Liver (tissue), 9 donors: Measurements from ENCODE around the gene PCDH1. TPM values are rescaled to one million over a fixed set of nuclear protein-coding genes. Genes with fewer than 3 reads are reported as not detected.

Experiments
- DNase-seq: peaks from one replicate; pipeline ENCODE4 v3.0.0-alpha.2; 2017; ENCODE audit warnings: low spot score
- H3K27ac ChIP-seq, 2 donors: one replicate each; pipeline ENCODE4 v1.7.0; 2013; ENCODE audit warnings: inconsistent platforms in 2 of 2, low read length in 2 of 2, control low read depth in 1 of 2, low read depth in 1 of 2, mild to moderate bottlenecking in 1 of 2
- H3K27me3 ChIP-seq, 4 donors: one replicate each; pipeline versions ENCODE4 v1.6.1 to v1.7.0; 2013; ENCODE audit warnings: low read length in 3 of 4, inconsistent platforms in 1 of 4, mild to moderate bottlenecking in 1 of 4, moderate library complexity in 1 of 4; ENCODE audit not compliant: control insufficient read depth in 4 of 4, insufficient read depth in 4 of 4
- H3K36me3 ChIP-seq, 4 donors: one replicate each; pipeline versions ENCODE4 v1.6.1 to v1.7.0; 2013; ENCODE audit warnings: low read length in 3 of 4, mild to moderate bottlenecking in 3 of 4, low read depth in 1 of 4, moderate library complexity in 1 of 4; ENCODE audit not compliant: control insufficient read depth in 4 of 4, insufficient read depth in 3 of 4
- H3K4me1 ChIP-seq, 4 donors: one replicate each; pipeline versions ENCODE4 v1.6.1 to v1.7.0; 2013; ENCODE audit warnings: low read length in 3 of 4, mild to moderate bottlenecking in 3 of 4, moderate library complexity in 1 of 4; ENCODE audit not compliant: control insufficient read depth in 4 of 4, insufficient read depth in 4 of 4
- H3K4me3 ChIP-seq, 3 donors: one replicate each; pipeline versions ENCODE4 v1.6.1 to v1.7.0; 2013; ENCODE audit warnings: low read length in 3 of 3, control low read depth in 1 of 3, low read depth in 1 of 3, mild to moderate bottlenecking in 1 of 3
- H3K9ac ChIP-seq, 2 donors: one replicate each; pipeline ENCODE4 v1.7.0; 2013; ENCODE audit warnings: low read length in 2 of 2, mild to moderate bottlenecking in 2 of 2, moderate library complexity in 2 of 2, control low read depth in 1 of 2, low read depth in 1 of 2
- H3K9me3 ChIP-seq, 4 donors: one replicate each; pipeline versions ENCODE4 v1.6.1 to v1.7.0; 2013; ENCODE audit warnings: low read length in 3 of 4; ENCODE audit not compliant: control insufficient read depth in 4 of 4
- ATF3 ChIP-seq: IDR thresholded peaks from 2 replicates; pipeline ENCODE4 v1.6.1; 2016; ENCODE audit warnings: antibody characterized with exemption
- CTCF ChIP-seq: fragments of 150-350 bp; IDR thresholded peaks from 2 replicates; pipeline ENCODE4 v1.5.1; 2017; ENCODE audit warnings: improper control_type of control experiment, low read depth, low read length; ENCODE audit not compliant: missing input control
- EGR1 ChIP-seq, 2 donors: IDR thresholded peaks; 2 replicates each; pipeline ENCODE4 v1.6.1; 2016 to 2018; ENCODE audit warnings: antibody characterized with exemption in 2 of 2, low read depth in 2 of 2
- FOXA1 ChIP-seq: IDR thresholded peaks from 2 replicates; pipeline ENCODE4 v1.6.1; 2016; ENCODE audit warnings: antibody characterized with exemption
- FOXA2 ChIP-seq: IDR thresholded peaks from 2 replicates; pipeline ENCODE4 v1.6.1; 2016; ENCODE audit warnings: antibody characterized with exemption
- GABPA ChIP-seq, 2 donors: IDR thresholded peaks in 1 of 2; conservative IDR thresholded peaks in 1 of 2; 2 replicates each; pipeline ENCODE4 v1.6.1; 2016; ENCODE audit warnings: antibody characterized with exemption in 2 of 2, mild to moderate bottlenecking in 1 of 2, moderate library complexity in 1 of 2
- HNF4A ChIP-seq, 2 donors: conservative IDR thresholded peaks; 2 replicates each; pipeline ENCODE4 v1.6.1; 2016; ENCODE audit warnings: antibody characterized with exemption in 2 of 2, mild to moderate bottlenecking in 2 of 2
- HNF4G ChIP-seq: IDR thresholded peaks from 2 replicates; pipeline ENCODE4 v1.6.1; 2016; ENCODE audit warnings: antibody characterized with exemption
- JUND ChIP-seq, 2 donors: IDR thresholded peaks; 2 replicates each; pipeline ENCODE4 v1.6.1; 2016; ENCODE audit warnings: antibody characterized with exemption in 2 of 2
- MAX ChIP-seq: IDR thresholded peaks from 2 replicates; pipeline ENCODE4 v1.6.1; 2016; ENCODE audit warnings: antibody characterized with exemption
- NR2F2 ChIP-seq: IDR thresholded peaks from 2 replicates; pipeline ENCODE4 v1.6.1; 2016; ENCODE audit warnings: antibody characterized with exemption
- RAD21 ChIP-seq, 2 donors: IDR thresholded peaks; 2 replicates each; pipeline ENCODE4 v1.6.1; 2016; ENCODE audit warnings: antibody characterized with exemption in 2 of 2, mild to moderate bottlenecking in 2 of 2
- REST ChIP-seq: IDR thresholded peaks from 2 replicates; pipeline ENCODE4 v1.6.1; 2016; ENCODE audit warnings: antibody characterized with exemption, mild to moderate bottlenecking
- RXRA ChIP-seq, 2 donors: IDR thresholded peaks; 2 replicates each; pipeline ENCODE4 v1.6.1; 2017 to 2018; ENCODE audit warnings: antibody characterized with exemption in 2 of 2, mild to moderate bottlenecking in 1 of 2
- SP1 ChIP-seq: IDR thresholded peaks from 2 replicates; pipeline ENCODE4 v1.6.1; 2018; ENCODE audit warnings: antibody characterized with exemption, mild to moderate bottlenecking
- TAF1 ChIP-seq: conservative IDR thresholded peaks from 2 replicates; pipeline ENCODE4 v1.6.1; 2016; ENCODE audit warnings: antibody characterized with exemption, mild to moderate bottlenecking
- YY1 ChIP-seq: IDR thresholded peaks from 2 replicates; pipeline ENCODE4 v1.6.1; 2016; ENCODE audit warnings: antibody characterized with exemption, mild to moderate bottlenecking
- ZBTB33 ChIP-seq: IDR thresholded peaks from 2 replicates; pipeline ENCODE4 v1.6.1; 2016; ENCODE audit warnings: antibody characterized with exemption
- WGBS: extraction: QIAGEN DNeasy Blood & Tissue Kit; methylation state at CpG from one replicate; pipeline ENCODE4 v1.1.7; 2013; 5-methylcytosine and 5-hydroxymethylcytosine counted together
- polyA plus RNA-seq, 2 donors: library from polyadenylated mRNA; stranded (reverse) in 1 of 2; unstranded in 1 of 2; fragments of 200-250 nt in 1 of 2; fragments of >200 nt in 1 of 2; fragmentation: Nextera tagmentation in 1 of 2; extraction: Ambion mirVana in 1 of 2; gene quantifications; one replicate each; pipeline versions ENCODE4 v1.2.1 to v1.2.3, GENCODE V29; 2013 to 2015
- total RNA-seq, 2 donors: library from RNA; depleted of rRNA; stranded (reverse); fragments of >200 nt; gene quantifications; one replicate each; pipeline ENCODE4 v1.2.3, GENCODE V29; 2014
- donor health status: healthy.
- donor health status: healthy.
- donor health status: healthy.
- donor health status: healthy.
- donor health status: healthy.

Gene PCDH1
- total and polyA plus RNA-seq, 4 donors: 9.3 to 52.8 (median 15.0) TPM

GRCh38 chr5:141814064-141814964 lies 63.9 kb downstream of the PCDH1 start:
- H3K36me3 ChIP-seq: no peaks in the 10 kb centered on the region
- 72% methylated on average over 9 of the region's 9 CpGs for WGBS
- no peaks in the 10 kb centered on the region for H3K9me3 ChIP-seq
- no peak overlapping the region for H3K4me3 ChIP-seq
- DNase-seq: peak; percentile 77
- no peak overlapping the region for H3K9ac ChIP-seq
- no peak for TF ChIP-seq ZBTB33
- TF ChIP-seq CTCF: peak; percentile 48
- TF ChIP-seq EGR1 (IDR thresholded peaks at IDR 0.05; ENCODE audit: low read depth in 2 of 2): no peak
- TF ChIP-seq FOXA1: no peak
- TF ChIP-seq ATF3: no peak
- no peak for TF ChIP-seq NR2F2
- no peak for TF ChIP-seq HNF4G
- TF ChIP-seq MAX: no peak
- TF ChIP-seq RAD21 (IDR thresholded peaks at IDR 0.05): peak; percentile 59 to 81
- no peak for TF ChIP-seq REST
- peak in 1 of 2 donors; percentile 9 for TF ChIP-seq HNF4A (conservative IDR thresholded peaks at IDR 0.05)
- TF ChIP-seq JUND (IDR thresholded peaks at IDR 0.05): no peak
- TF ChIP-seq SP1: no peak
- peak in 1 of 2 donors; percentile 59 for TF ChIP-seq RXRA (IDR thresholded peaks at IDR 0.05)
- no peak for TF ChIP-seq TAF1
- no peak for TF ChIP-seq FOXA2
- TF ChIP-seq GABPA (IDR thresholded peaks at IDR 0.05 in 1 of 2, conservative IDR thresholded peaks at IDR 0.05 in 1 of 2): no peak
- TF ChIP-seq YY1: no peak
- H3K27ac ChIP-seq: no peak overlapping the region
- no peaks in the 10 kb centered on the region for H3K4me1 ChIP-seq
- H3K27me3 ChIP-seq: no peaks in the 10 kb centered on the region
